NCI-H2029 treated with DMSO at 0.1 percent for 48 hours (cell line): Measurements from ENCODE around the gene TMEM128.

ENCODE experiments used
- DNase-seq: peaks from one replicate; lab custom pipeline; 2025; lab: John Stamatoyannopoulos, UW

TMEM128 gene

DNA sequence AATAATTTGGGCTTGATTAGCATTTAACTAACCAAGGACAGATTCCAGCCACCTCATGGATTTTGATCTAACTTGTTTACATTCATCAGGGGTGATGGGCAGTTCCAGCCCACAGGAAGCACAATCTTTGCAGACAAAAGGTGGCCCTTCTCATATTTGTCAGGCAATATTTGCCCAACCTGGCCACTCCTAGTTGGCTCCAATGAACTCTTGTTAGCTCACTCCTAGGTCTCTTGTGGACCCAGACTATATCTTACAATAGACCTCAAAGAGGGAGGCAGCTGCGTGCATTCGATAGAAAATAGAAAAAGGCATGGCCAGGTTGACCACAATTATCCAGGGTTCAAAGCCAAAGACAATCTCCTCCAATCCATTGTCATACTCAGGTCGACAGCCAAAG lies 59.5 kb downstream of the TMEM128 start:
- peak; percentile 80 for DNase-seq
